ENCODE results near the gene LNX1. TPM values are rescaled to one million over a fixed set of nuclear protein-coding genes. Genes with fewer than 3 reads are reported as not detected.

Gene LNX1
- polyA plus RNA-seq, 1 of the 3 experiments (the other 2 are of a cell fraction) = 0.16 TPM

GRCh38 chr4:53613428-53613827 is 22.1 kb upstream of the LNX1 start:
- 94% methylated on average over 3 of the region's 3 CpGs for WGBS (ENCODE audit: low lambda C conversion rate)
- Histone ChIP-seq H3K9me3 (no peaks in the 10 kb centered on the region), H3F3A (replicated peaks; ENCODE audit: insufficient read depth) (no peaks in the 10 kb centered on the region), H3K79me2 (ENCODE audit: insufficient read depth) (no peaks in the 10 kb centered on the region), H3K9ac (no peak overlapping the region), H3K9me2 (no peaks in the 10 kb centered on the region), H3K27ac (ENCODE audit: low read depth in 2 of 2, low read length in 1 of 2) (no peak overlapping the region), H4K20me1 (ENCODE audit: insufficient read depth) (no peaks in the 10 kb centered on the region), H3K4me3 (ENCODE audit: low read depth in 2 of 2, low read length in 1 of 2) (no peak overlapping the region), H3K4me2 (no peak overlapping the region), H3K27me3 (ENCODE audit: insufficient read depth) (no peaks in the 10 kb centered on the region), H3K4me1 (ENCODE audit: control insufficient read depth in 1 of 2, insufficient read depth in 2 of 2, low read depth in 1 of 2, low read length in 1 of 2) (no peaks in the 10 kb centered on the region; a peak in 1 of 4 replicates), H2AFZ (ENCODE audit: low read depth) (no peak overlapping the region), H3K36me3 (replicated peaks in 1 of 2; ENCODE audit: control insufficient read depth in 1 of 2, insufficient read depth in 2 of 2, low read length in 1 of 2) (no peaks in the 10 kb centered on the region)
- TF ChIP-seq USF1 (IDR thresholded peaks at IDR 0.05; ENCODE audit: borderline replicate concordance, low read depth) = no peak
- TF ChIP-seq REST (IDR thresholded peaks at IDR 0.05; ENCODE audit: low read depth, low read length) = no peak
- TF ChIP-seq NRF1 (IDR thresholded peaks at IDR 0.05; ENCODE audit: low read depth, low read length) = no peak
- no peak for TF ChIP-seq MAX (IDR thresholded peaks at IDR 0.05; ENCODE audit: low read depth)
- no peak for TF ChIP-seq IRF3 (IDR thresholded peaks at IDR 0.05; ENCODE audit: low read depth, low read length)
- TF ChIP-seq NFIC (IDR thresholded peaks at IDR 0.05; ENCODE audit: borderline replicate concordance) = no peak
- TF ChIP-seq PBX3 (IDR thresholded peaks at IDR 0.05) = no peak
- no peak for TF ChIP-seq FOSL2 (IDR thresholded peaks at IDR 0.05; ENCODE audit: borderline replicate concordance, low read depth)
- TF ChIP-seq TCF12 (IDR thresholded peaks at IDR 0.05) = no peak
- TF ChIP-seq USF2 (IDR thresholded peaks at IDR 0.05; ENCODE audit: borderline replicate concordance, low read depth, low read length) = no peak
- no peak for TF ChIP-seq RCOR1 (IDR thresholded peaks at IDR 0.05; ENCODE audit: low read length)
- TF ChIP-seq JUND (IDR thresholded peaks at IDR 0.05) = no peak
- no peak for TF ChIP-seq SIN3A (IDR thresholded peaks at IDR 0.05; ENCODE audit: borderline replicate concordance, low read depth, low read length)
- TF ChIP-seq SMC3 (IDR thresholded peaks at IDR 0.05; ENCODE audit: low read depth, low read length) = no peak
- no peak for TF ChIP-seq RAD21 (IDR thresholded peaks at IDR 0.05; ENCODE audit: low read length)
- TF ChIP-seq CHD2 (IDR thresholded peaks at IDR 0.05; ENCODE audit: low read length, partially characterized antibody) = no peak
- no peak for TF ChIP-seq RFX5 (IDR thresholded peaks at IDR 0.05; ENCODE audit: low read length)
- ChIA-PET POLR2A (no interaction called here), CTCF (no interaction called here)
- no peak for DNase-seq

Measured in SK-N-SH (cell line).